Measurements from ENCODE around the gene HPS1. TPM values are rescaled to one million over a fixed set of nuclear protein-coding genes. Genes with fewer than 3 reads are reported as not detected.

HPS1 gene
- polyA plus RNA-seq, 2 of the 4 experiments (the other 2 are of a cell fraction) = 25.1 to 28.2 TPM

- peak overlapping the region; percentile 76 for H3K4me3 ChIP-seq
- CTCF ChIA-PET = interaction anchor here (0.5 to 4.0 kb wide), 62 partner anchors 9 to 1145 kb away, joined by 3 to 46 read pairs (median 4); no protein-coding TSS in a partner anchor
- FAIRE-seq (peak; percentile 32), ATAC-seq (peak; percentile 93 to 99), DNase-seq (ENCODE audit: low read depth in 1 of 2, low spot score in 1 of 2) (peak; percentile 90)
- no peaks in the 10 kb centered on the region for H3K4me1 ChIP-seq
- peak overlapping the region; percentile 100 for H3K4me2 ChIP-seq
- H3K27ac ChIP-seq = peak overlapping the region; percentile 78 to 85
- no peaks in the 10 kb centered on the region for H3K9me3 ChIP-seq
- WGBS (ENCODE audit: missing lambda C conversion rate) = 10% methylated on average over 10 of the region's 44 CpGs
- POLR2A ChIA-PET = interaction anchor here (0.6 to 0.8 kb wide), 2 partner anchors 779 to 1154 kb away, joined by 3 to 4 read pairs; no protein-coding TSS in a partner anchor
- TF ChIP-seq RNF2 (IDR thresholded peaks at IDR 0.05; ENCODE audit: borderline replicate concordance, low read depth) (peak; percentile 69; the same call in 1 of the 2 replicates), ZSCAN20 (CRISPR knock-in tag; IDR thresholded peaks at IDR 0.05) (no peak), SMC3 (IDR thresholded peaks at IDR 0.05) (peak; percentile 81), PHF8 (IDR thresholded peaks at IDR 0.05; ENCODE audit: borderline replicate concordance, low read depth) (no peak), MAX (IDR thresholded peaks at IDR 0.05) (peak; percentile 50; the same call in 1 of the 2 replicates), NR3C1 (IDR thresholded peaks at IDR 0.05) (no peak), RAD21 (conservative IDR thresholded peaks at IDR 0.05 in 1 of 2, IDR thresholded peaks at IDR 0.05 in 1 of 2) (peak; percentile 96 to 97), E2F6 (IDR thresholded peaks at IDR 0.05; ENCODE audit: borderline replicate concordance, low read depth) (peak; percentile 55), CTCF (IDR thresholded peaks at IDR 0.05) (peak; percentile 92), HOXB13 (CRISPR knock-in tag; IDR thresholded peaks at IDR 0.05; ENCODE audit: low read depth) (no peak), REST (IDR thresholded peaks at IDR 0.05) (no peak), ZC3H11A (IDR thresholded peaks at IDR 0.05) (no peak), BCL3 (IDR thresholded peaks at IDR 0.05) (peak; percentile 15; the same call in 1 of the 3 replicates)
Measured at GRCh38 chr10:98467506-98468318, 21.0 kb upstream of the HPS1 start.

- H3K4me3 ChIP-seq = no peak overlapping the region
- 58% methylated on average over 15 of the region's 15 CpGs for WGBS (ENCODE audit: missing lambda C conversion rate)
- H3K4me2 ChIP-seq = no peak overlapping the region; the same call in 2 of the 3 replicates
- no peaks in the 10 kb centered on the region for H3K4me1 ChIP-seq
- FAIRE-seq = no peak
- ChIA-PET CTCF (interaction anchor here (0.5 to 4.0 kb wide), 61 partner anchors 8 to 1146 kb away, joined by 3 to 46 read pairs (median 4); no protein-coding TSS in a partner anchor), POLR2A (interaction anchor here (0.6 to 0.8 kb wide), 2 partner anchors 780 to 1155 kb away, joined by 3 to 4 read pairs; no protein-coding TSS in a partner anchor)
- ATAC-seq = peak in 1 of 2 experiments; percentile 11; a peak in 2 of 6 replicates
- H3K9me3 ChIP-seq = no peaks in the 10 kb centered on the region
- DNase-seq (ENCODE audit: low read depth in 1 of 2, low spot score in 1 of 2) = no peak
- H3K27ac ChIP-seq = no peak overlapping the region
- TF ChIP-seq FOSB (CRISPR knock-in tag; IDR thresholded peaks at IDR 0.05) (no peak), KDM1A (IDR thresholded peaks at IDR 0.05; ENCODE audit: low read depth) (no peak), JUN (IDR thresholded peaks at IDR 0.05) (no peak), CHD4 (IDR thresholded peaks at IDR 0.05; ENCODE audit: borderline replicate concordance) (no peak), RCOR1 (IDR thresholded peaks at IDR 0.05; ENCODE audit: low read depth, low read length) (no peak), PHF8 (IDR thresholded peaks at IDR 0.05; ENCODE audit: borderline replicate concordance, low read depth) (no peak), PBX3 (IDR thresholded peaks at IDR 0.05) (no peak), BCL3 (IDR thresholded peaks at IDR 0.05) (no peak), HDAC2 (IDR thresholded peaks at IDR 0.05) (no peak), JUNB (IDR thresholded peaks at IDR 0.05) (no peak)
Measured at GRCh38 chr10:98466861-98467505, 20.2 kb upstream of the HPS1 start.

Measured in A549 (cell line).